PC-3 (cell line): ENCODE data around the gene UBE2F.

Experiments used
- CTCF ChIP-seq: fragments of 300-600 bp; sonication (generic); conservative IDR thresholded peaks from 2 replicates; pipeline ENCODE4 v1.5.1; 2017; ENCODE audit warnings: antibody characterized with exemption, low read depth, mild to moderate bottlenecking, low read length
- EZH2 ChIP-seq: fragments of 300-600 bp; sonication (generic); IDR thresholded peaks from one replicate; pipeline ENCODE4 v1.6.1; 2017; ENCODE audit warnings: antibody characterized with exemption, mild to moderate bottlenecking, low read length; ENCODE audit not compliant: unreplicated experiment
- EZH2phosphoT487 ChIP-seq: fragments of 300-600 bp; sonication (generic); IDR thresholded peaks from 2 replicates; pipeline ENCODE4 v1.6.1; 2018; ENCODE audit warnings: mild to moderate bottlenecking, antibody characterized with exemption, low read length, borderline replicate concordance

GRCh38 chr2:237917696-237918374 is 49.0 kb upstream of the UBE2F start:
- TF ChIP-seq EZH2 = no peak
- no peak for TF ChIP-seq CTCF
- TF ChIP-seq EZH2phosphoT487 = no peak
